Adipose tissue (tissue), 3 donors: ENCODE results near the gene STAU1. TPM values are rescaled to one million over a fixed set of nuclear protein-coding genes. Genes with fewer than 3 reads are reported as not detected.
"Not testable (repeated sequence)": the region's sequence is repeated elsewhere in the genome, so short reads cannot be mapped to it uniquely, and the experiment has no call there.

Experiments used
- H3K27ac ChIP-seq: one replicate; pipeline ENCODE4 v1.5.1; 2013; ENCODE audit warnings: low read depth, low read length
- WGBS, 3 donors: extraction: QIAGEN DNeasy Blood & Tissue Kit; methylation state at CpG; one replicate each; pipeline ENCODE4 v1.1.7; 2013; 5-methylcytosine and 5-hydroxymethylcytosine counted together
- polyA plus RNA-seq, 3 donors: library from polyadenylated mRNA; stranded (reverse); fragments of 200-250 nt; gene quantifications; one replicate each; pipeline ENCODE4 v1.2.3, GENCODE V29; 2013
- donor health status: healthy with polysubstance abuse.
- donor health status: Bipolar disorder and iron deficiency.
- donor health status: healthy.

STAU1 gene
- polyA plus RNA-seq, 3 donors = 32.0 to 44.1 (median 39.7) TPM

DNA sequence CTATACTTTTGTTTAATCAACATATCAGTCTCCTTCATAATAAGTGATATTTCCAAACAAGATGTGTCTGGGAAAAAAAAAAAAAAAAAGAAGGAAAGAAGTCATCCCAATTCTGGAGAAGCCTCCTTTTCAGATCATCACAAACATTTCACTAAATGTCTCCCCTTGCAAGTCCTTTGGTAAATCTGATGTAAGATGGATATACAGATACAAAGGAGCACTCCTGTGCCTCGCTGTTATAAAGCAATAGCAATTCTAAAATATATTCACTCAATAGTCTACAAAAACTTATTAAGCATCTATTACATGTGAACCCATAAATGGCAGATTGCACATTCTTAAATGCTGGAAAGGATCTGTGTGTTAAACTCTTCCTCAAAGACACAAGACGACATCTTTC lies 17.4 kb downstream of the STAU1 start:
- no peak overlapping the region for H3K27ac ChIP-seq
- WGBS, 3 donors = 93 to 97% (median 95%) methylated on average over 2 of the region's 2 CpGs

GRCh38 chr20:49169547-49169946 lies 18.6 kb downstream of the STAU1 start:
- H3K27ac ChIP-seq = no peak overlapping the region
- WGBS, 3 donors = 57 to 92% (median 89%) methylated on average over 2 of the region's 2 CpGs

GRCh38 chr20:49168864-49169263 lies 19.3 kb downstream of the STAU1 start:
- 91 to 93% (median 92%) methylated on average over 10 of the region's 10 CpGs for WGBS, 3 donors

DNA sequence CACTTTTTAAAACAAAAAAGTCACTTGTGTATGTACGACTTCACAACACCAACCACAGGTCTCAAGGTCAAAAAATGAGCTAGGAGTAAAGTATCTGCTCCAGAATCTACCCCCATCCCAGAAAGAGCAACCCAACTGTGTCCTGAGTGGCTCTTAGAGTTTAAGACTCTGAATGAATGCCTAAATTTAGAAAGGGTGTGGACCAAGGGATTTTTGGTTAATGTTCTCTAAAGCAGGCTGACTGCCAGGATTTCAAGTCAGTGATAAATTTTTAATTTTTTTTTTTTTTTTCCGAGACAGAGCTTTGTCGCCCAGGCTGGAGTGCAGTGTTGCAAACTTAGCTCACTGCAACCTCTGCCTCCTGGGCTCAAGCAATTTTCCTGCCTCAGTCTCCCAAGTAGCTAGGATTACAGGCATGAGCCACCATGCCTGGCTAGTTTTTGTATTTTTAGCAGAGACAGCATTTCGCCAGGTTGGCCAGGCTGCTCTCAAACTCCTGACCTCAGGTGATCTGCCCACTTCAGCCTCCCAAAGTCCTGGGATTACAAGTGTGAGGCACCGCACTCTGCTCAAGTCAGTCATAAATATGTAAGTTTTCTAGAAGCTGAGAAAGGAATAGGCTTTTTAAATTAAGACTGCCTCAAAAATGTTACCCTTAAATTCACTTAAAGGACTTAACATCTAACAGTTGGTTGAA lies 20.2 kb downstream of the STAU1 start:
- no peak overlapping the region for H3K27ac ChIP-seq
- WGBS, 3 donors = 31 to 69% (median 63%) methylated on average over 5 of the region's 5 CpGs

More at GRCh38 chr20:49168864-49169263, 19.3 kb downstream of the STAU1 start:
- not testable (repeated sequence) for H3K27ac ChIP-seq

- 74 to 82% (median 80%) methylated on average over 1 of the region's 1 CpG for WGBS, 3 donors
- no peak overlapping the region for H3K27ac ChIP-seq
Observed at GRCh38 chr20:49166534-49167449, 21.3 kb downstream of the STAU1 start.

- 85 to 96% (median 93%) methylated on average over 5 of the region's 5 CpGs for WGBS, 3 donors
- H3K27ac ChIP-seq = no peak overlapping the region
Observed at GRCh38 chr20:49165611-49166010, 22.5 kb downstream of the STAU1 start.

GRCh38 chr20:49163696-49164095 lies 24.4 kb downstream of the STAU1 start:
- no peak overlapping the region for H3K27ac ChIP-seq
- WGBS, 3 donors = 86 to 97% (median 96%) methylated on average over 5 of the region's 5 CpGs

GRCh38 chr20:49161428-49162152 lies 26.5 kb downstream of the STAU1 start:
- H3K27ac ChIP-seq = no peak overlapping the region
- 78 to 84% (median 80%) methylated on average over 6 of the region's 6 CpGs for WGBS, 3 donors

DNA sequence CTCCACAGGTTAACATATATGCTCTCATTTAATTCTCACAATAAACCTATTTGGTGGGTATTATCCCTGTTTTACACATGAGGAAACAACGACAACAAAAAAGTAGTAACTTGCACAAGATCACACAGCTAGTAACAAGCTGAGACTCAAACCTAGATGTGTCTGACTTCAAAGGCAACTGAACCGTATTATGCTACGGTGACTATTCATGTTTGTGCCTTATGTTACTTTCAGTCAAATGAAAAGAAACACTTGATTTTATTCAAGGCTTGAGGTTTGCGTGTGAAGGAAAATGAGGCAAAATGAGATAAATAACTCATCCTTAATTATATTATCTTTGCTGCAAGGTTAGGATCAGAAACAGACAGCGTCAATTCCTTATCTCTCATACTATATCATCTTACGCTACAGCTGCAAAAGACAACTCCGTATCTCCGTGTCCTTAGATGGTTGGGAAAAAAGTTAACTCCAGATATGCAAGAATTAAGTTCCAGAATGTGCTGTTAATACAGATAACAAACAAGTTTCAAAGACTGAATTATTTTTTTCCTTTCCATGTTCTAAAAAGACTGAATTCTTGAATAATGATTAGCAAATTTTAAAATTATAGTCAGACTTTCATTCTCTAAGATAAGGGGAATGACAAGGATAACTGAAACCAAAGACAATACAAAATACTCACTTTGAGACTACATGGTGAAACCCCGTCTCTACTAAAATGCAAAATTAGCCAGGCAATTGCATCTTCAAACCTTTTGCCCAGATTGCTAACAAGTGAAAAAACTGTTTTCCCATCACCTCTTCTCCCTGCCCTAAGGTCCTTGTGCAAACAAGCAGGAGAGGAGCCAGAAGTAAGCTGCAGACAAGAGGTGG lies 27.8 kb downstream of the STAU1 start:
- no peak overlapping the region for H3K27ac ChIP-seq
- 65 to 86% (median 86%) methylated on average over 9 of the region's 9 CpGs for WGBS, 3 donors

DNA sequence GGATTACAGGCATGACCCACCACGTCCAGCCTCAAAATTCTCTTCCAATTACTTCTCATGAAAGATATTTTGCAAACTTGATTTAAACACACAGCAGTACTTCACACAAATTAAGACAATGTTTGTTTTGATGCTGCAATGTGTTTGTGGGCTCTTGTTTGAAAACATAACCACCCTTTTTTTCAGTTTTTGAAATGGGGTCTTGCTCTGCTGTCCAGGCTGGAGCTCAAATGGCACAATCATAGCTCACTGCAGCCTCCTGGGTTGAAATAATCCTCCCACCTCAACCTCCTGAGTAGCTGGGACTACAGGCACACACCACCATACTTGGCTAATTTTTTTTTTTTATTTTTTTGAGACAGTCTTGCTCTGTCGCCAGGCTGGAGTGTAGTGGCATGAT lies 31.0 kb downstream of the STAU1 start:
- 94 to 98% (median 96%) methylated on average over 2 of the region's 2 CpGs for WGBS, 3 donors
- H3K27ac ChIP-seq = no peak overlapping the region

DNA sequence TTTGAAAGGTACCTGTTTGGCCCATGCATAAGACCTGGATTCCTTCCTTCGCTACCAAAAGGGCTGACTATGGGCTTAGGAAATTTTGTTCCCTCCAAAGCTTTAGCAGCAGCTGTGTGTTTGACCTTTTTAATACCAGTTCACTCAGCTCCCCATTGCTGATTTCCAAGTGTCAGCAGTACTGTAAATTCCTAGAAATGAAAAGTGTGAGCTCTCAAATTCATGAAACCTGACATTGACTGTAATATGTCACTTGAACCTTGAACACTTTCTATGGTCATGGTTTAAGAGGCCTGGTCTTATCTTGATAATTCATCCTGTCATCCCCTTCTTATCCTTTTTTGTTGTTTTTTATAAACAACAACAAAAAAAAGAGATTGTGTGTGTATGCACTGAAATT lies 31.7 kb downstream of the STAU1 start:
- WGBS, 3 donors = 96 to 100% (median 96%) methylated on average over 1 of the region's 1 CpG
- H3K27ac ChIP-seq = no peak overlapping the region

DNA sequence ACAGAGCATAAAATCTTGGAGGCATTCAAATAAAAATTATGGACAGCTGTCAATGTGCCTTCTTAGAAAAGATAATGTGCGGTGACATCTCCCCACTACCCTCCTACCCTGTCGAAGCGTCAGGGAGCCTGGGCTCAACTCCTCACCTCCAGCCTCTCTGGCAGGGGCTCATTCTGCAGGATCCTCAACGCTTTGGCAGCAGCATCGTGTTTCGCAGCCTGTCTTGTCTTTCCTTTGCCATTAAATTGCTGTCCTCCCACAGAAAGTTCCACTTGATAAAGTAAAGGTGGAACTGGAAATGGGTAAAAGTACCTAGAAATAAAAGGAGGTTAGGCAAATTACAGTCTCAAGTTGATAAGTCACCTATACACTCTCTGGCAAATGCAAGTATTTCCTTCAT lies 36.7 kb downstream of the STAU1 start:
- H3K27ac ChIP-seq = no peak overlapping the region
- WGBS, 3 donors = 82 to 89% (median 87%) methylated on average over 6 of the region's 6 CpGs

GRCh38 chr20:49149281-49150045 lies 38.7 kb downstream of the STAU1 start:
- WGBS, 3 donors = 93 to 98% (median 94%) methylated on average over 6 of the region's 6 CpGs

DNA sequence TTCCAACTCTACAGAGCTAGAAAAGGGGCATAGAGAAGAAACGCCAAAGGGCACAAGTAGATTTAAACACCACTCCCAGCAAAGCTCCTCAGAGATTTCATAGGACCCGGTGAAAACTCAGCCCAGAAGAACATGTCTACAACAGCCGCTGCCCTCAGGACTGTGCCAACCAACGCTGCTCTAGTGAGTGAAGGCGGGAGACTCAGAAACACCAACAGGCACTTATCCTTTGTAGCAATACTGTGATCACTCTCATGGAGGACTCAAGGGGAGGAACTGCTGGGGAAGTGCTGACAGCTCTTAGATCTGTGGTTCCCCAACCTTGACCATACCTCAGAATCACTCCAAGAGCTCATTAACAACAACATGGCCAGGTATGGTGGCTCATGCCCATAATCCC lies 39.5 kb downstream of the STAU1 start:
- 92 to 97% (median 96%) methylated on average over 5 of the region's 5 CpGs for WGBS, 3 donors
- H3K27ac ChIP-seq = no peak overlapping the region

More at GRCh38 chr20:49149281-49150045, 38.7 kb downstream of the STAU1 start:
- H3K27ac ChIP-seq = no peak overlapping the region

DNA sequence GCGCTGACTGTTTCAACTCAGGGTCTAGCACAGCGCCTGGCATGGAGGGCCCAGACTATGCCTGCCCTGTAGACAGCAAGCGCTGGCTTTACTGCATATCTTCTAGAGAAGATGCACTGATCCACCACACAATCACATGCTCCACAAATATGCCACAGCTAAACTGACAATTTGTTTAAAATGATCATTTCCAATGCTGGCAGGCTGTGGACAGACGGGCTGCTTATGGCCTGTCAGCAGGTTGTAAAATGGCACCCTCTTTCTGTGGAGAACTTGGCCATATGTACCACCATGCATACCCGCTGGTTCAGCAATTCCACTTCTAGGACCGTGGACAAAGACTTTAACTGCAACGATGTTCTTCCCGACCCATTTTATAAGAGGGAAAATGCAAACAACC lies 40.8 kb downstream of the STAU1 start:
- H3K27ac ChIP-seq = no peak overlapping the region
- 94 to 97% (median 94%) methylated on average over 8 of the region's 8 CpGs for WGBS, 3 donors

GRCh38 chr20:49146442-49147225 lies 41.5 kb downstream of the STAU1 start:
- no peak overlapping the region for H3K27ac ChIP-seq
- WGBS, 3 donors = 80 to 88% (median 85%) methylated on average over 5 of the region's 5 CpGs

- 68 to 80% (median 77%) methylated on average over 2 of the region's 2 CpGs for WGBS, 3 donors
- H3K27ac ChIP-seq = no peak overlapping the region
Observed at GRCh38 chr20:49140834-49141233, 47.3 kb downstream of the STAU1 start.
